GM12878 (cell line): Measurements from ENCODE around the gene TEX2.

ENCODE experiments used
- CREB1 ChIP-seq: IDR thresholded peaks from 2 replicates; pipeline ENCODE4 v1.6.1; 2012; ENCODE audit warnings: low read depth, mild to moderate bottlenecking, inconsistent platforms
- EP300 ChIP-seq, 2 experiments: fragments of 150-350 bp in 1 of 2; IDR thresholded peaks; 2 replicates each; pipeline ENCODE4 v1.6.1; 2011 to 2012; ENCODE audit warnings: low read depth in 2 of 2, low read length in 2 of 2, borderline replicate concordance in 1 of 2, improper control_type of control experiment in 1 of 2, inconsistent platforms in 1 of 2; ENCODE audit not compliant: control insufficient read depth in 1 of 2
- POLR2AphosphoS5 ChIP-seq: IDR thresholded peaks from 2 replicates; pipeline ENCODE4 v1.6.1; 2011; ENCODE audit warnings: mild to moderate bottlenecking, low read length, inconsistent platforms
- RCOR1 ChIP-seq: conservative IDR thresholded peaks from 2 replicates; pipeline ENCODE4 v1.6.1; 2012; ENCODE audit warnings: low read depth, low read length, improper control_type of control experiment
- SIX5 ChIP-seq: IDR thresholded peaks from 2 replicates; pipeline ENCODE4 v1.6.1; 2011; ENCODE audit warnings: mild to moderate bottlenecking, low read depth, low read length, moderate library complexity; ENCODE audit not compliant: severe bottlenecking
- TF ChIP-seq, protein P1 (sequence below): IDR thresholded peaks from 2 replicates; pipeline ENCODE4 v1.6.1; 2011; ENCODE audit warnings: mild to moderate bottlenecking, low read depth, low read length, moderate library complexity; ENCODE audit not compliant: insufficient replicate concordance

- no peak for TF ChIP-seq RCOR1
- no peak for TF ChIP-seq EP300 (IDR thresholded peaks at IDR 0.05; ENCODE audit: borderline replicate concordance in 1 of 2, control insufficient read depth in 1 of 2, low read depth in 2 of 2, low read length in 2 of 2)
- TF ChIP-seq, protein P1, sequence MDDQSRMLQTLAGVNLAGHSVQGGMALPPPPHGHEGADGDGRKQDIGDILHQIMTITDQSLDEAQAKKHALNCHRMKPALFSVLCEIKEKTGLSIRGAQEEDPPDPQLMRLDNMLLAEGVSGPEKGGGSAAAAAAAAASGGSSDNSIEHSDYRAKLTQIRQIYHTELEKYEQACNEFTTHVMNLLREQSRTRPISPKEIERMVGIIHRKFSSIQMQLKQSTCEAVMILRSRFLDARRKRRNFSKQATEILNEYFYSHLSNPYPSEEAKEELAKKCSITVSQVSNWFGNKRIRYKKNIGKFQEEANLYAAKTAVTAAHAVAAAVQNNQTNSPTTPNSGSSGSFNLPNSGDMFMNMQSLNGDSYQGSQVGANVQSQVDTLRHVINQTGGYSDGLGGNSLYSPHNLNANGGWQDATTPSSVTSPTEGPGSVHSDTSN = no peak
- TF ChIP-seq SIX5 = no peak
- TF ChIP-seq CREB1 = no peak
- no peak for TF ChIP-seq POLR2AphosphoS5
These were observed 110.5 kb downstream of the TEX2 start for GRCh38 chr17:64152428-64153125.
